Stimulated activated CD4-positive, alpha-beta T cell treated with anti-CD3 and anti-CD28 coated beads, Interleukin-12 subunit alpha, Interleukin-12 subunit beta, amount 100 ng/mL, for 48 hours (primary cell): ENCODE results near the gene HECTD2.
"Not testable (repeated sequence)": the region's sequence is repeated elsewhere in the genome, so short reads cannot be mapped to it uniquely, and the experiment has no call there.

Source experiments
- DNase-seq, 3 donors: peaks; one replicate each; pipeline ENCODE4 v3.0.0-alpha.2; 2020; ENCODE audit warnings: low read depth in 2 of 3, low spot score in 1 of 3

Gene HECTD2

DNA sequence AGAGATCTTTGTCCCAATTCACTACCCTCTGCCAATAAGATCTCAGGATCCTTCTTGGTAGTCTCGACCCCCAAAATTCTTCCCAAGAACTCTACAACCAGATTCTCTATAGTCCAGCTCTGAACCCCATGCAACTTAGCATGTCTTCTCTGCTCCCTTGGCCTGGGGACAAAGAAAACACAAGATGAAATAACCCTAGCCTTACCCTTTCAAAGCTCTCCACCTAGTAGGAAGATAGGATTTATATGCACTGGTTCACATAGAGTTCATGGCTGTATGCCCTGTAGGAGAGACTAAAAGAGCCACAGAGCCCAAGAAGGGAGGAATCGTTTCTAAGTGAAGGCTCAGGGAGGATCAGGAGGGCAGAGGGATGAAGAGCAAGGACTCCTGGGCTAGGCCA is 126.6 kb downstream of the HECTD2 start:
- DNase-seq: no peak

DNA sequence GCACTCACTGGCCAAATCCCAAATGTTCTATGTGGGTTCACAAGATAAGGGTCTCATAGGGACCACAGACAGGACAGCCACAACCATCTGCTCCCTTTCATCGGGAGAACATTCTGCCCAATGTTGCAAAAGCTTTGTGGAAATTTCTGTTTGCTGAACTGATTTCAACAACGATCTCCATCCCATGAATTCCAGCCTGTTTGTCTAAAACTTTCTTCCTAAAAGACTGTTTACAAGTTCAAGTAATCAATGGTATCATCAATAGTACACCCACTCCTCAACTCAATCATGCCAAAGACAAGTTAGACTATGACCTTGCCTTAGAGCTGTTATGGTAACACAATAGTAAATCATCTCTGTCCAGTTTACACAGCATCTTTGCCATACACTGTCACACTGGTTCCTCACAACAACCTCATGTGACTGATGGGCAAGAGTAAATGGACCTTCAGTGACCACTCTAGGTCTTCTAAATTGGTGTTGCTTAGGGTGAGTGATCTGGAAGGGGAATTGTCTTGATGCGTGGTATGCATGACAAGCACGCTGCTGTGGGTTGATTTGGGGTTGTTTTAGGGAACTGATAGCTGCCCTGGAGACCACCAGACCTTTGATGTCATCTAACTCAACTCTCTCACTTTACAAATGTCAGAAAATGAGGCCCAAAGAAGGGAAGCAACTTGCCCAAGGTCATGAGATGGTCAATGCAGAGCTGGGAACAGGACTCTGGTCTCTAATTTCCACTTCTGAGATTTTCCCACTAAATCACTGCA is 127.7 kb downstream of the HECTD2 start:
- no peak for DNase-seq

DNA sequence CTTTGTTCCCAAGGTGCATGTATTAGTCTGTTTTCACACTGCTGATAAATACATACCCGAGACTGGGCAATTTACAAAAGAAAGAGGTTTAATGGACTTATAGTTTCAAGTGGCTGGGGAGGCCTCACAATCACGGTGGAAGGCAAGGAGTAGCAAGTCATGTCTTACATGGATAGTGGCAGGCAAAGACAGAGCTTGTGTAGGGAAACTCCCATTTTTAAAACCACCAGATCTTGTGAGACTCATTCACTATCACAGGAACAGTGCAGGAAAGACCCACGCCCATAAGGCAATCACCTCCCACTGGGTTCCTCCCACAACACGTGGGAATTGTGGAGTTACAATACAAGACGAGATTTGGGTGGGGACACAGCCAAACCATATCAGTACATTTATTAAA is 129.8 kb downstream of the HECTD2 start:
- DNase-seq: no peak

DNA sequence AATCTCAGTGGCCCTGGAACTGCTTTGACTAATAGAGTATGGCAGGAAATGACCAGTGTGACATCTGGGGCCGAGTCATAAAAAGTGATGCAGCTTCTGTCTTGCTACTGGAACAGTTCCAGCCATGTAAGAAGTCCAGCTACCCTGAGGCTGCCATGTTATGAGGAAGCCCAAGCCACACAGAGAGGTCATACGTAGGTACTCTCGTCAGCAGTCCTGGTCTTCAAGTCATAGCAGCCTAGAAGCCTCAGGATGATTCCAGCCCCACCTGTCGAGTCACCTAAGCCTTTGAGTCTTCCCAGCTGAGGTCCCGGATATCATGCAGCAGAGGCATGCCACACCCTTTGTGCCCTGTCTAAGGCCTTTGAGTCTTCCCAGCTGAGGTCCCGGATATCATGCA is 130.6 kb downstream of the HECTD2 start:
- no peak for DNase-seq

DNA sequence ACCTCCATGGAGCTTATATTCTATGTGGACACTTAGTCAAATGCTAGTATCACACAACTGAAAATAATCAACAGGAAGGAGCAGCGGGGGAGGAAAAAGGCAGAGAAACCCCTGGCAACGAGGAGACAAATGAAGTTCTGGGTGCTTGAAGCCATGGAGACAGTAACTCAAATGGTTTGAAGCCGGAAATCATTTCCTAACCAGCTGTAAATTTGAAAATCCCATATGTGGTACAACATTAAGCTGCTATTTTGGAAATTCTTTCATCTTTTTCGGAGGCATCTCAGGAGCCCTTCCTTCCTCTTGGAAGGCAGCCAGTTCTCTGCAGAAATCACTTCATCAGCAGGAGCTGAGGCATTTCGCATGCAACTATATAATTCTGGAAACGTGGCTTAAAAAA is 131.3 kb downstream of the HECTD2 start:
- DNase-seq: no peak

DNA sequence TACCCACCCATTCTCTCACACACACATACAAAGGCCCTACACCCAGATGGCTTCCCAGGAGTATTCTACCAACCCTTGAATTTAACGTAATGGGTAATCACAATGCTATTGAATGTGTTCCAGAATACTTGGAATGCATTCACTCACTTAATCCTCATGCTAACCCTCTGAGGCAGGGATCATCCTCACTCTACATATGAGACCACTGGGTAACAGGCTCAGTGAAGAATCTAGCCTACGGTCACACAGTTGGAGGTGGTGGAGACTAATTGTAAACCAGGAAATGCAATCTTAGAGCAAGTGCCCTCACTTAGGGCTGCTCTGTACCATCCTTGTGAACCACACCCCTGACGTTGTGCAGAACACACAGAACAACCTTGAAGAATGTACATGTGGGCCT is 135.2 kb downstream of the HECTD2 start:
- DNase-seq: no peak

DNA sequence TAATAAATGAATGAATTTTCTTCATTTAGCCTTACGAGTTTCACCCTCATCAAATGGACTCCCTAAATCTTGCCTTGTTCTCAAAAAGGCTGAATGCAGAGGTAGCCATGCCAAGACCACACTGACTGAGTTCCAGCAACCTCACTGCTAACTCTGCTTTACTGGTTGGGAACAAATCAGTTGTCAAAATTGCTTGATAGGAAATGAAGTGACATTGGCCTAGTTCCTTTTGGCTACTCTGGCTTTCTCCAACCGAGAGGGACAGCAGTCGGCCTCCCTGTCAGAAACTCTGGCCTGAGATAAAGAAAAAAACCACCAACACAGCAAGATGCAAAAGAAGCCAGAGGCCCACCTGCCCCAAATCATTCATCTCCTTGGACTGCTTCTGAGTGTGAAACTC is 135.7 kb downstream of the HECTD2 start:
- DNase-seq: no peak

DNA sequence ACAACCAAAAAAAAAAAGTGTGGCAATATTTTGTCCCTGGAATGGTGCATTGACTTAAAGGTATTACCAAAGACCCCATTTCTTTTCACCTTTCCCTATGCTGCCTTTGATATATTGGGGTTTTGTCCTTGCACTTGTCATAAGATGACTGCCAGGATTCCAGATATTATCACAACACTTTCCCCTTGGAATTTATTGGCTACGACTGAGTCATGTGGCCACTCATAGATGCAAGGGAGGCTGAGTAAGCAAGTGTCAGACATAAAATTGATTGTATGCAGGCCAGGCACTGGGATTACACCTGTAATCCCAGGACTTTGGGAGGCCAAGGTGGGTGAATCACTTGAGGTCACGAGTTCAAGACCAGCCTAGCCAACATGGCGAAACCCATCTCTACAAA is 139.1 kb downstream of the HECTD2 start:
- no peak for DNase-seq

DNA sequence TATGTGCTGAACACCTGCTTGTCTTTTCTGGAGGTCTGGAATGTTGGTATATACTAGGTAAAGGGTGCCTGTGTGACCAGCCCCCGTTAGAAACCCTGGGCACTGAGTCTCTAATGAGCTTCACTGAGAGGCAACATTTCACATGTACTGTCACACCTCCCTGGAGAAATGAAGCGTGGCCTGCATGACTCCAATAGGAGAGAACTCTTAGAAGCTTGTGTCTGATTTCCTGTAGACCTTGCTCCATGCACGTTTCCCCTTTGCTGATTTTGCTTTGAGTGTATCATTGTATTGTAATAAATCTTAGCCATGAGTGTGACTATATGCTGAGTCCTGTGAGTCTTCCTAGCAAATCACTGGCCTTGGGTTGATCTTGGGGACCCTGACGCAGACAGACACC is 139.9 kb downstream of the HECTD2 start:
- DNase-seq: no peak

DNA sequence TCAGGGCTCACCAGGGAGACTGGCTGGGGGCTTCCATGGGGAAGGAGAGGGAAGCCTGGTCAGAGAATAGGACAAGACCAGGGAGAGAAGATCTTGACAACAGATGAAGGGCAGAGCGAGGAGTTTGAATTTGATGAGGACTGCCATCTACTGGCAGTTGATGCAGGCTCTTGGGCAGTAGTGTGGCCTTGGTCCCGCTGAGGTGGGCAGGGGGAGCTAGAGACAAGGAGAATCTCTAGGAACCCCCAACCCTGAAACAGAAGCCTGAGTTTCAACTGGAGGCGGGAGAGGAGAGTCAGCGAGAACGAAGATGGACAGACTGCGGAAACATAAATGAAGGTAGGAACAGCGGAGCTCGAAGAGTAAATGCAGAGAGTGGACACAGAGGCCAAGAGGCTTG is 141.7 kb downstream of the HECTD2 start:
- DNase-seq: no peak

DNA sequence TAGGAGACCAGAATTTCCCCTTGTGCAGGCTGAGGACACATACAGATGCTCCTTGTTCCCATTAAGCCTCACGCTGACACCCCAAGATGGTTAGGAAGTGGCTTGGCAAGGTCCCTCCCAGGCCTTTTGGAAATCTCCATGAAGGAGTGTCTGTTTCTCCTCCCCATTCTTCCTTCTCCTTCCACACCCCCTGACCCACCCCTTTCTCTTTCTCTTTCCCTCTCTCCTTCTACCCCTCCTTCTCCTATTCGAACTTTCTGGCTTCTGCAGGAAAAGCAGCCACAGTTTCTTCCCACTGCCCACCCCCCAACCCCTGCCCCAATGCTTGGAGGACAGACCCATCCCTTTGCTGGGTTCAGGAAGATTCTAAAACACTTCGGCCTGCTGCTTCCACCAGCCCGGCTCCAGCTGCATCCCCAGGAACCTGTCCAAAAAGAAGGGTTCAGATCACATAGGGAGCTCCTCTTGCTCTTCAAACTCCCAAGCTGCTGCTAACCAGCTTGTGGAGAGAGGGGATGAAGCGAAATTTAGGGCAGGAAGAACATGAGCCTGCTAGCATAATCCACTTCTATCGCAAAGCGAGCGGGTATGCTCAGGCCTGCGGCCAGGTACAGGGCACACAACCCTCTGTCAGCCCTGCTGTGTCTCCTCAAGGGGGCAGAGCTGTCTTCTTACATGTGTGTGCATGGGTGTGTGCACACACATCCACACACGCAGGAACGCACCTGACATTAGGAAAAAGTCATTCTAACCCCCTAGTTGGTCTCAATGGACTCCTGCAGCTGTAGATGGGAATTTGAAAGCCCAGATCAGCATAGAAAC is 142.3 kb downstream of the HECTD2 start:
- no peak for DNase-seq

DNA sequence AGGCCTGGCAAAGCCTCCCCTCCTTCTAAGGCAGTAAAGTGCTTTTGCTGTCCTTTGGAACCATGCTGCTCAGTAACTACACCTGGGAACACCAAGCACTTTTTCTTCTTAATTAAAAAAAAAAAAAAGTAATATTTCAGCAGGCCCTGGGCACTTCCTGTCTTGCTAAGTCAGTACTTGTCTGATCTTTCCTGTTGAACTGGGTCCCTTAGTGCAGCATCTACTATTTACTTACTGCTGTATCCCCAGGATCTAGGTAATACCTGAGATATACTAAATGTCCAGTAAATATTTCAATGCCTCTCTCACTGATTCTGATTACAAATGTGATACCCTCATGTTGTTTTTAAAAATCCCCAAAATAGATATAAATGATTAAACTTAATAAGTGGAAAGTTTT is 145.3 kb downstream of the HECTD2 start:
- no peak for DNase-seq

DNA sequence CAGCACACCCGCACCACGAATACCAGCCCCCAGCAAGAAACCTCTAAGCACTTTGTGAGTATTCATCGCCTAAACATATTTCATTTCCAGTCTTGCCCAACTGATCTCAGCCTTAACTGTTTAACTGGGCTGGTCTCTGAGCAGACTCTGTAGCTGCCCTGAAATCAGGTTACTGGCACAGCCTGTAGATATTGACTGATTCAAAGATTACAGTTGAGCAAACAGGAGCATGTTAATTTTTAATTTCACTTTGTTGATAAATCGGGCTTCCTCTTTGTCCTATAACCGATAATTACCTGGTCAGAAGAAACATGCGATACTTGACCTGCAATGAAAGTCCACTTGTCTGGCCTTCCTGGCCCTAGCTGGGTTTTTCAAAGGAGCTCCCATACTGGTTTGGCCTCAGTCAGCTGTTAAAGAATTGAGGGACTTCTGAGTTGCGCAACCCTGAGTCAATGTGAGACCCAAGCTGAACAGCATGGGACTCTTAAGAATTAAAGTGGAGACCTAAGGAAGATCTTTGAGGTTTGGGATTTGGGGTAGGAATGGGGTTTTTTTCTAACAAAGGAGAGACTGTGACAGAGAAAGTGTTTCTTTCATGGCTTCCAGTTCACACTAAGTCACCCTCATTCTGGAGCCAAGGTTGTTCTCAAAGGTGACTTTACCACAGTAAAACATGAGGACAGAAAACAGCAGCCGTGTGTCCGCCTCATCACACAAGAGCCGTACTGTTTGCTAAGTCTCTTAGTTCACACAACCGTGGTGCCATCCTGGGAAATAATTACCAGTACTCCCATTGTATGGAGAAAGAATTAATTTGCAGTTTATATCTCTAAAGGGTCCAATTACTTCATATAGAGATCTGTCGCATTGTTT is 146.8 kb downstream of the HECTD2 start:
- DNase-seq: no peak

DNA sequence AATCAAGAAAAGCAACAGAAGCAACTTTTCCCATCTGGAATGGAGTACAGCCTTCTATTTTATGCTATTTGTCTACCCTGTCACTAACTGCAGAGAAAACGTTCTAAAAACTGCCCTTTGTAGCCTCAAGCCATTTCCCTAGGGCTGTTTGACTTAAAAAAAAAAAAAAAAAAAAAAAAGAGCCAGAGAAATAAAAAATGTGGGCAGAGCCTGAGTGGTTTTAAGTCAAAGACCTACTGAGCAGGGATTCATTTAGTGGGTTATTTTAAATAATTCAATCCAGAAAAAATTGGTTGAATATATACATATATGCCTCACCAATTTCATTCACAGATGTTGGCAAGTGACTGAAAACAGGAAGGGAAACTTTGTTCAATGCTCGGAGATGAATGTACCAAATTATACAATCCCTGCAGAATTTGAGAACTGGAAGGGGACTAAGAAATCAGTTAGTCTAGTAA is 147.5 kb downstream of the HECTD2 start:
- DNase-seq: no peak

DNA sequence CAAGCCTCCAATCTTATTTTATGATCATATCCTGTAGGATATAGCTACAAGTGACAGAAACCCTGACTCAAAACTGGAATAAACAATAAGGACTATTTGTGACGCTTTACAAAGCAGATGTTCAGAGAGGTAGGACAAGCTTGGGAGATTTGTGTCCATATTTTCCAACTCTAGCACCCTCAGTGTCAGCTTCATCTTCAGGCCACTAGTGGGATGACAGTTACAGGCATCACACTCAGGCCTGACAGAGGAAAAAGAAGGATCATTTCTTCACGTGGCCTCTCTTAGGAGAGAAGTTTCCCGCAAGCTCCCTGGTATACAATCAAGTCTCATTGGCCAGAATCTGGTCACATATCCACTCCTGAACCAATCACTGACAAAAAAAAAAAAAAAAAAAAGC is 148.3 kb downstream of the HECTD2 start:
- no peak for DNase-seq

DNA sequence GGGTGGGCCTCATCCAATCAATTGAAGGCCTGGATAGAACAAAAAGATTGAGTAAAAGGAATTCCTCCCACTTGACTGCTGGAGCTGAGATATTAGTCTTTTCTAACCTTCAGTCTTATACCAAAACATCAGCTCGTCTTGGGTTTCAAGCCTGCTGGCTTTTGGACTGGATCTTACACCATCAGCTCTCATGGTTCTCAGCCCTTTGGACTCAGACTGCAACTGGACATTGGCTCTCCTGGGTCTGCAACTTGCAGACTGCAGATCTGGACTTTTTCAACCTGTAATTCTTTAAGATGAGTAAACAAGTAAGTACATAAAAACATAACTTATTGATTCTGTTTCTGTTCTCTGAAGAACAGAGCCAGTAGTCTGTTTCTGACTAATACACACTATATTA is 149.0 kb downstream of the HECTD2 start:
- no peak for DNase-seq

DNA sequence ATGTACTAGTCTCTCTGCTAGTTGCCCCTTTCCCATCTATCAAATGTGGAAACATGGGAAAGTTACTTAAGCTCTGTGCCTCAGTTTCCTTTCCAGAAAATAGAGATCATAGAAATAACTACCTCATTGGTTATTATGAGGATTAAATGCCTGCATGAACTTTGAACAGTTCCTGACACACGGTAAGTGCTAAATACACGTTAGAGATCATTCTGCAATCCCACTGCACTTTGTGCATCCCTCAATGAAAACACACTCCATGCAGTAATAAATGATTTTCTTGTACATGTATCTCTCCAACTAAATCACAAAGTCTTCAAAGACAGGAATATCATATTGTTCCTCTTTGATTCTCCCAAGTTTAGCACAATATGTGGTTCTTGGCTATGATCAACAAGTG is 149.6 kb downstream of the HECTD2 start:
- DNase-seq: no peak

DNA sequence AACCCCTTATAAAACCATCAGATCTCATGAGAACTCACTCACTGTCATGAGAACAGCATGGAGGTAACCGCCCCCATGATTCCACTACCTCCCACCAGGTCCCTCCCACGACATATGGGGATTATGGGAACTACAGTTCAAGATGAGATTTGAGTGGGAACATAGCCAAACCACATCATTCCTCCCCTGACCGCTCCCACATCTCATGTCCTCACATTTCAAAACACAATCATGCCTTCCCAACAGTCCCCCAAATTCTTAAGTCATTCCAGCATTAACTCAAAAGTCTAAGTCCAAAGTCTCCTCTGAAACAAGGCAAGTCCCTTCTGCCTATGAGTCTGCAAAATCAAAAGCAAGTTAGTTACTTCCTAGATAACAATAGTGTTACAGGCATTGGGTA is 150.7 kb downstream of the HECTD2 start:
- DNase-seq: not testable (repeated sequence)

DNA sequence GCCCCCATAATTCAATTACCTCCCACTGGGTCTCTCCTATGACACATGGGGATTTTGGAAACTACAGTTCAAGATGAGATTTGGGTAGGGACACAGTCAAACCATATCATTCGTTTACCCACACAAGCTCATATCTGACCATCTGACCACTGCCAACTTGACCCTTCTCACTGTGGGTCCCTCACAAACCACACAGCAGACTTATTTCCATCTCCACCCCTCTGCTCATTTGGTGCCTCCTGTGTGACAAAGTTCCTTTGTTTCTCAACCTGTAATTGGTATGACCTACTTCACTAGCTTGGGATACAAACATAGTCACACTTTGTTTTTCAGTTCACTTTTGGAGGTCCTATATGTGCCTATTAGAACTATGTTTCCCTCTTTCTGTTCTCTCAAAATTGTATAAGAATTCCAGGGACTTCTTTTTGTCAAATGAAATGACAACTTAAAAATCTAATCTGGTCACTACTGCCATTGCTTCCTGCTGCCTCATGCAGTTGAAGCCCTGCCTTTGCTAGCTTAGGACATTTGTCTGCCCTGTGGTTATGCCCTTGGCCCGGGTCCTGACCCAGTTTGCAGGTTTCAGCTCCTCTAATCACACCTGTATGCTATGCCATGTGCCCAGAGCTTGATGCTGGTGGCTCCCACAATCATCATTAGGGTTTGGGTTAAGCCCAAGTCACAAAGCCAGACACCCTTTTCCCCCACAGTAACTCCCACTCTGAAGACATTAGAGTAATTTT is 152.9 kb downstream of the HECTD2 start:
- DNase-seq: no peak

DNA sequence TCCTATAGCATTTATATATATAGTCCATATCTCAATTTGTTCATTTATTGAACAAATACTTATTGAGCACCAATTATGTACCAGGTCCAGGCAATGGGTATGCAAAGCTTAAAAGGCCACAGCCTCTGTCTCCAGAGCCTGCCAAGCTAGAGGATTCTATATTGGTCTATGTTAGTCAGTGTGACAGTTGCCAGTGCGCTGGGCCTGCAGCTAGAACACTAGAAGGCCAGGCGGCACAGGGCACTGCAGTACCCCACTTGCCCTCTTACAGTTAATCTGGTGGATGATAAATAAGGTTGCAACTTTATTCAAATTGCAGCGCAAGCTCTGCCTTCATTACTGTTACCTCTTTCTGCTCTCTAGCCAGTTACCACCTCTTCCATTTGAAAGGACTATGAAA is 153.9 kb downstream of the HECTD2 start:
- no peak for DNase-seq
